OCI-LY7 (cell line): ENCODE measurements around the gene ENOX1. TPM values are rescaled to one million over a fixed set of nuclear protein-coding genes. Genes with fewer than 3 reads are reported as not detected.

Source experiments
- BruUV-seq: library from RNA; stranded (reverse); fragments of 400-500 nt; replicated peaks from 2 replicates; lab custom pipeline; 2021; lab: Mats Ljungman, UMichigan
- CTCF ChIA-PET: fragments of 300-600 bp; sonication (Branson Sonifier 250); formaldehyde crosslinking; loops from one replicate; lab custom pipeline; 2022; ENCODE audit warnings: antibody characterized with exemption; ENCODE audit not compliant: unreplicated experiment; lab: Charles Lee
- POLR2A ChIA-PET: fragments of 300-600 bp; sonication (Branson Sonifier 250); formaldehyde crosslinking; loops from one replicate; lab custom pipeline; 2022; ENCODE audit warnings: antibody characterized with exemption; lab: Charles Lee
- DNase-seq: peaks from one replicate; pipeline ENCODE4 v3.0.0-alpha.2; 2015; ENCODE audit warnings: low spot score
- H2AFZ ChIP-seq: fragments of 200-600 bp; sonication (generic), shearing (Covaris generic); 2 replicates; pipeline ENCODE4 v1.6.1; 2014; ENCODE audit warnings: mild to moderate bottlenecking, antibody characterized with exemption, low read length, moderate library complexity
- H3K27ac ChIP-seq: fragments of 200-600 bp; sonication (generic); 2 replicates; pipeline ENCODE4 v1.5.1; 2014; ENCODE audit warnings: mixed run types, low read depth, mild to moderate bottlenecking, moderate library complexity, low read length, inconsistent platforms; ENCODE audit not compliant: poor library complexity, severe bottlenecking
- H3K36me3 ChIP-seq: fragments of 200-600 bp; sonication (generic); 2 replicates; pipeline ENCODE4 v1.6.1; 2014; ENCODE audit warnings: mild to moderate bottlenecking, antibody characterized with exemption, low read length, moderate library complexity, mixed read lengths; ENCODE audit not compliant: insufficient read depth
- H3K4me1 ChIP-seq: fragments of 200-600 bp; sonication (generic); 2 replicates; pipeline ENCODE4 v1.5.1; 2014; ENCODE audit warnings: mild to moderate bottlenecking, low read length; ENCODE audit not compliant: insufficient read depth, poor library complexity, severe bottlenecking
- H3K4me2 ChIP-seq: fragments of 200-600 bp; sonication (generic); 2 replicates; pipeline ENCODE4 v1.6.1; 2014; ENCODE audit warnings: mild to moderate bottlenecking, low read length
- H3K4me3 ChIP-seq: fragments of 200-600 bp; sonication (generic); 2 replicates; pipeline ENCODE4 v1.5.1; 2014; ENCODE audit warnings: mild to moderate bottlenecking, low read depth, low read length; ENCODE audit not compliant: poor library complexity, severe bottlenecking
- H3K79me2 ChIP-seq: fragments of 200-600 bp; sonication (generic); 2 replicates; pipeline ENCODE4 v1.6.1; 2016; ENCODE audit warnings: low read depth, mild to moderate bottlenecking, low read length, moderate library complexity, mixed read lengths; ENCODE audit not compliant: insufficient read depth
- H3K9me2 ChIP-seq: fragments of 200-600 bp; sonication (generic); 2 replicates; pipeline ENCODE4 v1.6.1; 2016; ENCODE audit warnings: mild to moderate bottlenecking, low read length, mixed read lengths; ENCODE audit not compliant: insufficient read depth
- H3K9me3 ChIP-seq: fragments of 200-600 bp; sonication (generic); 2 replicates; pipeline ENCODE4 v1.6.1; 2014; ENCODE audit warnings: mild to moderate bottlenecking, mixed run types, low read length, mixed read lengths
- H4K20me1 ChIP-seq: fragments of 200-600 bp; sonication (generic); 2 replicates; pipeline ENCODE4 v1.6.1; 2014; ENCODE audit warnings: mild to moderate bottlenecking, antibody characterized with exemption, low read length, moderate library complexity, mixed read lengths; ENCODE audit not compliant: insufficient read depth
- EZH2phosphoT487 ChIP-seq: fragments of 200-600 bp; sonication (generic); IDR thresholded peaks from 2 replicates; pipeline ENCODE4 v1.6.1; 2018; ENCODE audit warnings: low read depth, borderline replicate concordance, mild to moderate bottlenecking, mixed run types, antibody characterized with exemption, low read length, moderate library complexity, mixed read lengths
- intact Hi-C: fragments of 100-400 bp; cut with micrococcal nuclease; formaldehyde crosslinking; loops from one replicate; pipeline ENCODE4 v1.10.0; 2022; ENCODE audit not compliant: unreplicated experiment
- total RNA-seq, 2 experiments: library from RNA; depleted of rRNA in 1 of 2; stranded (reverse); fragments of >200 nt in 1 of 2; shearing (Covaris generic) in 1 of 2; gene quantifications; 2 replicates each; pipeline ENCODE4 v1.2.3, GENCODE V29; 2014 to 2022
- TF ChIP-seq, protein P1 (sequence below): fragments of 200-600 bp; sonication (generic); conservative IDR thresholded peaks from 2 replicates; pipeline ENCODE4 v1.5.1; 2014; ENCODE audit warnings: mild to moderate bottlenecking, antibody characterized with exemption, low read length, moderate library complexity, mixed read lengths

ENOX1 gene
- total RNA-seq, 2 experiments from 2014 or later, result 0.03 TPM; not detected in 1

DNA sequence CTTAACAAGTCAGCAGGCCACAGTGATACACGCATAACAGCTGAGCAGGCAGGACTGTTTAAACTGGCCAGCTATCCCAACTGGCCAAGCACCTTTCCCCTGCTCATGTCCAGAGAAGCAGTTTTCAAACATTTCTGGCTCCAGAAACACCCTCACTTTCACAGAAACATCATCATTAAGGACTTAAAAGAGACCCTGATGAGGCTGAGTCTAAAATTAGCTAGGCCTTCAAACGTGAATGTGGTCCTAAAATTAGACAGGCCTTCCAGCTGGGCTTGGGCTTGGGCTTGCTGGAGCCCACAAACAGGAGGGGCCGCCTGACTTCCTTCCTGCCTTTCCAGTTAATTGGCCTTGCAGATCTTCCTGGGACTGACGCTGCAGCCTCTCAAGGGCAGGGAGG lies 429.2 kb downstream of the ENOX1 start:
- H3K27ac ChIP-seq, result no peak overlapping the region
- no peaks in the 10 kb centered on the region for H3K4me1 ChIP-seq
- H2AFZ ChIP-seq, result no peak overlapping the region
- no peaks in the 10 kb centered on the region for H3K79me2 ChIP-seq
- no peaks in the 10 kb centered on the region for H3K9me2 ChIP-seq
- intact Hi-C loops, result no loop called here
- no peaks in the 10 kb centered on the region for H4K20me1 ChIP-seq
- no peak overlapping the region for H3K4me2 ChIP-seq
- TF ChIP-seq, protein P1, sequence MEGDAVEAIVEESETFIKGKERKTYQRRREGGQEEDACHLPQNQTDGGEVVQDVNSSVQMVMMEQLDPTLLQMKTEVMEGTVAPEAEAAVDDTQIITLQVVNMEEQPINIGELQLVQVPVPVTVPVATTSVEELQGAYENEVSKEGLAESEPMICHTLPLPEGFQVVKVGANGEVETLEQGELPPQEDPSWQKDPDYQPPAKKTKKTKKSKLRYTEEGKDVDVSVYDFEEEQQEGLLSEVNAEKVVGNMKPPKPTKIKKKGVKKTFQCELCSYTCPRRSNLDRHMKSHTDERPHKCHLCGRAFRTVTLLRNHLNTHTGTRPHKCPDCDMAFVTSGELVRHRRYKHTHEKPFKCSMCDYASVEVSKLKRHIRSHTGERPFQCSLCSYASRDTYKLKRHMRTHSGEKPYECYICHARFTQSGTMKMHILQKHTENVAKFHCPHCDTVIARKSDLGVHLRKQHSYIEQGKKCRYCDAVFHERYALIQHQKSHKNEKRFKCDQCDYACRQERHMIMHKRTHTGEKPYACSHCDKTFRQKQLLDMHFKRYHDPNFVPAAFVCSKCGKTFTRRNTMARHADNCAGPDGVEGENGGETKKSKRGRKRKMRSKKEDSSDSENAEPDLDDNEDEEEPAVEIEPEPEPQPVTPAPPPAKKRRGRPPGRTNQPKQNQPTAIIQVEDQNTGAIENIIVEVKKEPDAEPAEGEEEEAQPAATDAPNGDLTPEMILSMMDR, result no peak
- TF ChIP-seq EZH2phosphoT487, result no peak
- no peak for DNase-seq
- no peaks in the 10 kb centered on the region for H3K36me3 ChIP-seq
- ChIA-PET POLR2A (interaction anchor here (0.8 kb wide), 1 partner anchor 12 kb away, joined by 3 read pairs; no protein-coding TSS in a partner anchor), CTCF (no interaction called here)
- BruUV-seq, result no TSS peak
- no peaks in the 10 kb centered on the region for H3K9me3 ChIP-seq
- no peak overlapping the region for H3K4me3 ChIP-seq

DNA sequence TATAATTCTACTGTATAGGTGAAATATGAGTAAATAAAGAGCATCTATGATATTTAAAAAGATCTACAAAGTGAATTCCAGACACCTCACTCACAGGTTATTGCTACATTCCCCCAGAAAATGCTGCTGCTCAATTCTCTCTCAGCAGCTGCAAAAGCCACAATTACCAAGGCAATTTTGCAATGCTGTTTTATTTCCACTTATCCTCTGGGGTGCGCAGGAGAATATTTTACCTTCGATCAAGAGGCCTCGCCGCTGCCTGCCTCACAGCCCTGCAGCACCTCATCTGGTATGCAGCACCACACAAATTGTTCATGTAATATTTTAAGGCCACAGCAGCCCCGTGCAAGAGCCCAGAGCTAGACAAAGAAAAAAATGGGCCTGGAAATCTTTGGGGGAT lies 430.2 kb downstream of the ENOX1 start:
- H3K9me3 ChIP-seq, result no peaks in the 10 kb centered on the region
- no peaks in the 10 kb centered on the region for H4K20me1 ChIP-seq
- no peaks in the 10 kb centered on the region for H3K79me2 ChIP-seq
- POLR2A ChIA-PET, result no interaction called here
- no peak overlapping the region for H3K27ac ChIP-seq
- H3K4me2 ChIP-seq, result no peak overlapping the region
- CTCF ChIA-PET, result no interaction called here
- TF ChIP-seq EZH2phosphoT487, result no peak
- TF ChIP-seq, protein P1, result no peak
- H3K4me1 ChIP-seq, result no peaks in the 10 kb centered on the region
- DNase-seq, result no peak
- no peaks in the 10 kb centered on the region for H3K9me2 ChIP-seq
- no peak overlapping the region for H2AFZ ChIP-seq
- BruUV-seq, result no TSS peak
- intact Hi-C loops, result no loop called here
- no peaks in the 10 kb centered on the region for H3K36me3 ChIP-seq
- H3K4me3 ChIP-seq, result no peak overlapping the region

DNA sequence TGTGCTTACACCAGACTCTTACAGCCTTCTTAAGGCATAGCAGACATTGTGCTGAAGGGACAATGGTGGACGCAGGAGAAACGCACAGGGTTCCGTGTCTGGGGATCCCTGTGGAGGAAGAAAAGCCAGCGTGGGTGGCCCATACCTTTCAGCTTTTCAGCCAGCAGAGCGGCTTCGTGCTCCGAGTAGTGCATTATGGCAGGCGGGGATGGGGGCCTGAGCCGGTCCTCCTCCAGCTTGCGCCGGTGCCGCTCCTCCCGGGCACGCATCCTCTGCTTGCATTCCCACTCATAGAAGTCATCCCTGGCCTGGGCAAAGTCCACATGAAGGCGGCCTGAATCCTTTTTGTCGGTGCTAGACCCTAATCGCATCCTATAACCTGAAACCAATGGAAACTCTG lies 431.0 kb downstream of the ENOX1 start:
- no TSS peak for BruUV-seq
- H3K4me2 ChIP-seq, result no peak overlapping the region
- CTCF ChIA-PET, result no interaction called here
- H3K9me3 ChIP-seq, result no peaks in the 10 kb centered on the region
- H3K79me2 ChIP-seq, result no peaks in the 10 kb centered on the region
- POLR2A ChIA-PET, result no interaction called here
- no peaks in the 10 kb centered on the region for H3K4me1 ChIP-seq
- H2AFZ ChIP-seq, result no peak overlapping the region
- TF ChIP-seq EZH2phosphoT487, result no peak
- TF ChIP-seq, protein P1, result no peak
- no peak overlapping the region for H3K4me3 ChIP-seq
- H3K9me2 ChIP-seq, result no peaks in the 10 kb centered on the region
- no peak for DNase-seq
- H3K36me3 ChIP-seq, result no peaks in the 10 kb centered on the region
- intact Hi-C loops, result no loop called here
- no peaks in the 10 kb centered on the region for H4K20me1 ChIP-seq
- no peak overlapping the region for H3K27ac ChIP-seq
